Mesenchymal stem cell (in vitro differentiated cells and primary cell): ENCODE data around the gene METRNL.
A peak's percentile ranks its signal among the peaks of the same experiment; 100 is the strongest.

Experiments
- DNase-seq: peaks from one replicate; pipeline ENCODE4 v3.0.0-alpha.2; 2013
- H2AFZ ChIP-seq: one replicate; pipeline ENCODE4 v1.6.1; 2013; ENCODE audit warnings: low read depth, mild to moderate bottlenecking, control low read depth, inconsistent platforms, low read length, moderate library complexity
- H2AK5ac ChIP-seq: 2 replicates; pipeline ENCODE4 v1.6.1; 2013; ENCODE audit warnings: low read length, moderate library complexity, mild to moderate bottlenecking, inconsistent platforms; ENCODE audit not compliant: severe bottlenecking
- H2BK120ac ChIP-seq: one replicate; pipeline ENCODE4 v1.6.1; 2013; ENCODE audit warnings: low read depth, mild to moderate bottlenecking, inconsistent platforms, low read length, moderate library complexity
- H2BK12ac ChIP-seq, 2 experiments: one replicate each; pipeline ENCODE4 v1.6.1; 2013; ENCODE audit warnings: inconsistent platforms in 2 of 2, low read length in 2 of 2, mild to moderate bottlenecking in 2 of 2, moderate library complexity in 2 of 2, control low read depth in 1 of 2
- H2BK15ac ChIP-seq: one replicate; pipeline ENCODE4 v1.6.1; 2013; ENCODE audit warnings: mild to moderate bottlenecking, low read depth, inconsistent platforms; ENCODE audit not compliant: poor library complexity, severe bottlenecking
- H2BK5ac ChIP-seq: 2 replicates; pipeline ENCODE4 v1.6.1; 2013; ENCODE audit warnings: low read depth, mild to moderate bottlenecking, low read length, control low read depth, inconsistent platforms; ENCODE audit not compliant: poor library complexity, severe bottlenecking
- H3K14ac ChIP-seq, 2 experiments: one replicate each; pipeline ENCODE4 v1.6.1; 2013; ENCODE audit warnings: inconsistent platforms in 2 of 2, low read length in 2 of 2, control low read depth in 1 of 2, mild to moderate bottlenecking in 1 of 2, moderate library complexity in 1 of 2
- H3K18ac ChIP-seq, 2 experiments: one replicate each; pipeline ENCODE4 v1.6.1; 2013; ENCODE audit warnings: inconsistent platforms in 2 of 2, low read length in 2 of 2, control low read depth in 1 of 2, low read depth in 1 of 2, mild to moderate bottlenecking in 1 of 2
- H3K23ac ChIP-seq, 2 experiments: one replicate each; pipeline ENCODE4 v1.6.1; 2013; ENCODE audit warnings: inconsistent platforms in 2 of 2, low read length in 2 of 2, mild to moderate bottlenecking in 2 of 2, moderate library complexity in 2 of 2, control low read depth in 1 of 2
- H3K27ac ChIP-seq: 2 replicates; pipeline ENCODE4 v1.5.1; 2013; ENCODE audit warnings: mild to moderate bottlenecking, moderate library complexity, low read length, control low read depth, inconsistent platforms; ENCODE audit not compliant: poor library complexity, severe bottlenecking
- H3K27me3 ChIP-seq, 2 experiments: 2 replicates each; pipeline versions ENCODE4 v1.6.1 to v1.7.0; 2013; ENCODE audit warnings: low read length in 2 of 2, mild to moderate bottlenecking in 2 of 2, moderate library complexity in 2 of 2, control low read depth in 1 of 2, inconsistent platforms in 1 of 2; ENCODE audit not compliant: control insufficient read depth in 1 of 2, insufficient read depth in 1 of 2
- H3K36me3 ChIP-seq, 2 experiments: 2 replicates each; pipeline versions ENCODE4 v1.6.1 to v1.7.0; 2013; ENCODE audit warnings: low read length in 2 of 2, control low read depth in 1 of 2, inconsistent platforms in 1 of 2, low read depth in 1 of 2, mild to moderate bottlenecking in 1 of 2; ENCODE audit not compliant: insufficient read depth in 2 of 2, control insufficient read depth in 1 of 2
- H3K4ac ChIP-seq, 2 experiments: one replicate each; pipeline ENCODE4 v1.6.1; 2013; ENCODE audit warnings: inconsistent platforms in 2 of 2, low read length in 2 of 2, mild to moderate bottlenecking in 2 of 2, moderate library complexity in 2 of 2, control low read depth in 1 of 2, low read depth in 1 of 2
- H3K4me1 ChIP-seq: 2 replicates; pipeline ENCODE4 v1.6.1; 2013; ENCODE audit warnings: low read depth, low read length, control low read depth; ENCODE audit not compliant: control insufficient read depth, insufficient read depth
- H3K4me2 ChIP-seq: 2 replicates; pipeline ENCODE4 v1.6.1; 2013; ENCODE audit warnings: low read length, mild to moderate bottlenecking, inconsistent platforms; ENCODE audit not compliant: poor library complexity, severe bottlenecking
- H3K4me3 ChIP-seq, 2 experiments: 2 replicates each; pipeline versions ENCODE4 v1.5.1 to v1.7.0; 2013; ENCODE audit warnings: low read length in 2 of 2, mild to moderate bottlenecking in 2 of 2, control low read depth in 1 of 2, low read depth in 1 of 2; ENCODE audit not compliant: insufficient read depth in 1 of 2
- H3K79me1 ChIP-seq: replicated peaks from 2 replicates; pipeline ENCODE4 v1.6.1; 2013; ENCODE audit warnings: mild to moderate bottlenecking, control low read depth, low read length, inconsistent platforms; ENCODE audit not compliant: poor library complexity, severe bottlenecking
- H3K9ac ChIP-seq: 2 replicates; pipeline ENCODE4 v1.7.0; 2013; ENCODE audit warnings: mild to moderate bottlenecking, low read length, moderate library complexity
- H3K9me3 ChIP-seq: 2 replicates; pipeline ENCODE4 v1.7.0; 2013; ENCODE audit warnings: mild to moderate bottlenecking, low read length; ENCODE audit not compliant: control insufficient read depth
- H4K8ac ChIP-seq: one replicate; pipeline ENCODE4 v1.6.1; 2013; ENCODE audit warnings: inconsistent platforms, mild to moderate bottlenecking, low read length, moderate library complexity
- H4K91ac ChIP-seq: one replicate; pipeline ENCODE4 v1.6.1; 2013; ENCODE audit warnings: mild to moderate bottlenecking, low read length, inconsistent platforms
- WGBS: methylation state at CpG from one replicate; pipeline ENCODE4 v1.1.7; 2013; ENCODE audit warnings: mixed read lengths; 5-methylcytosine and 5-hydroxymethylcytosine counted together

METRNL gene

GRCh38 chr17:83123896-83124801 lies 44.7 kb downstream of the METRNL start:
- H3K18ac ChIP-seq, result no peak overlapping the region
- WGBS, result 81% methylated on average over 25 of the region's 25 CpGs

GRCh38 chr17:83124871-83125514 lies 45.6 kb downstream of the METRNL start:
- no peak overlapping the region for H2AK5ac ChIP-seq
- 86% methylated on average over 23 of the region's 24 CpGs for WGBS

More at GRCh38 chr17:83123896-83124801, 44.7 kb downstream of the METRNL start:
- peaks cover 6% of the 10 kb centered on the region for H3K4me1 ChIP-seq
- H2BK12ac ChIP-seq, result no peak overlapping the region
- no peak overlapping the region for H3K4me2 ChIP-seq
- H3K79me1 ChIP-seq, result no peaks in the 10 kb centered on the region
- no peak overlapping the region for H2AK5ac ChIP-seq
- DNase-seq, result no peak
- H3K27ac ChIP-seq, result no peak overlapping the region
- no peak overlapping the region for H2BK15ac ChIP-seq
- H3K23ac ChIP-seq, result no peak overlapping the region
- H4K8ac ChIP-seq, result no peak overlapping the region
- H3K4me3 ChIP-seq, result no peak overlapping the region
- no peak overlapping the region for H3K14ac ChIP-seq
- no peak overlapping the region for H2BK120ac ChIP-seq
- H3K4ac ChIP-seq, result no peak overlapping the region
- H2AFZ ChIP-seq, result no peak overlapping the region
- no peak overlapping the region for H3K9ac ChIP-seq
- H3K27me3 ChIP-seq, result peaks cover 8 to 36% of the 10 kb centered on the region in 2 experiments
- no peak overlapping the region for H2BK5ac ChIP-seq
- no peaks in the 10 kb centered on the region for H3K9me3 ChIP-seq
- H4K91ac ChIP-seq, result no peak overlapping the region
- no peaks in the 10 kb centered on the region for H3K36me3 ChIP-seq

GRCh38 chr17:83125515-83126274 lies 46.3 kb downstream of the METRNL start:
- H2BK15ac ChIP-seq, result no peak overlapping the region
- peaks cover 8 to 36% of the 10 kb centered on the region in 2 experiments for H3K27me3 ChIP-seq
- H3K4me3 ChIP-seq, result no peak overlapping the region
- DNase-seq, result no peak
- no peak overlapping the region for H3K4me2 ChIP-seq
- no peak overlapping the region for H2AK5ac ChIP-seq
- H3K36me3 ChIP-seq, result no peaks in the 10 kb centered on the region
- H4K8ac ChIP-seq, result no peak overlapping the region
- no peak overlapping the region for H2BK5ac ChIP-seq
- H3K4ac ChIP-seq, result no peak overlapping the region
- no peak overlapping the region for H3K18ac ChIP-seq
- no peaks in the 10 kb centered on the region for H3K9me3 ChIP-seq
- no peak overlapping the region for H2BK12ac ChIP-seq
- peaks cover 3% of the 10 kb centered on the region for H3K4me1 ChIP-seq
- 83% methylated on average over 21 of the region's 21 CpGs for WGBS
- no peak overlapping the region for H3K23ac ChIP-seq
- H2AFZ ChIP-seq, result no peak overlapping the region
- H2BK120ac ChIP-seq, result no peak overlapping the region
- no peak overlapping the region for H3K14ac ChIP-seq
- H3K27ac ChIP-seq, result no peak overlapping the region
- H3K9ac ChIP-seq, result peak overlapping the region; percentile 30
- H4K91ac ChIP-seq, result no peak overlapping the region
- no peaks in the 10 kb centered on the region for H3K79me1 ChIP-seq

More at GRCh38 chr17:83124871-83125514, 45.6 kb downstream of the METRNL start:
- H3K9me3 ChIP-seq, result no peaks in the 10 kb centered on the region
- no peak overlapping the region for H3K18ac ChIP-seq
- H3K4me3 ChIP-seq, result no peak overlapping the region
- DNase-seq, result no peak
- no peak overlapping the region for H2BK120ac ChIP-seq
- peaks cover 8 to 36% of the 10 kb centered on the region in 2 experiments for H3K27me3 ChIP-seq
- no peak overlapping the region for H3K14ac ChIP-seq
- H3K27ac ChIP-seq, result no peak overlapping the region
- H4K91ac ChIP-seq, result no peak overlapping the region
- H4K8ac ChIP-seq, result no peak overlapping the region
- H3K4me2 ChIP-seq, result no peak overlapping the region
- no peak overlapping the region for H3K4ac ChIP-seq
- H2BK5ac ChIP-seq, result no peak overlapping the region
- H2BK12ac ChIP-seq, result no peak overlapping the region
- no peaks in the 10 kb centered on the region for H3K79me1 ChIP-seq
- H2AFZ ChIP-seq, result no peak overlapping the region
- peaks cover 6% of the 10 kb centered on the region for H3K4me1 ChIP-seq
- H3K9ac ChIP-seq, result peak overlapping the region; percentile 30
- no peak overlapping the region for H2BK15ac ChIP-seq
- H3K23ac ChIP-seq, result no peak overlapping the region
- no peaks in the 10 kb centered on the region for H3K36me3 ChIP-seq
